Psoas muscle (tissue), 8 donors: ENCODE measurements around the gene SPSB3. TPM values are rescaled to one million over a fixed set of nuclear protein-coding genes. Genes with fewer than 3 reads are reported as not detected.

Experiments used
- ATAC-seq, 4 donors: fragments of 200-7000 bp; cut with Tn5 transposase; one replicate each; pipeline ENCODE4 v1.9.1; 2020; ENCODE audit warnings: moderate library complexity in 3 of 4, mild to moderate bottlenecking in 2 of 4
- DNase-seq, 2 donors: peaks; one replicate each; pipeline ENCODE4 v3.0.0-alpha.2; 2020
- H3K27ac ChIP-seq: fragments of 200-600 bp; one replicate; pipeline ENCODE4 v1.8.0; 2022
- H3K27me3 ChIP-seq, 3 donors: fragments of 200-600 bp in 1 of 3; one replicate each; pipeline versions ENCODE4 v1.6.1 to v1.8.0; 2013 to 2022; ENCODE audit warnings: low read length in 2 of 3, mild to moderate bottlenecking in 2 of 3, moderate library complexity in 1 of 3; ENCODE audit not compliant: insufficient read depth in 3 of 3
- H3K36me3 ChIP-seq, 2 donors: fragments of 200-600 bp in 1 of 2; one replicate each; pipeline versions ENCODE4 v1.6.1 to v1.8.0; 2013 to 2022; ENCODE audit warnings: low read depth in 1 of 2, mild to moderate bottlenecking in 1 of 2, moderate library complexity in 1 of 2; ENCODE audit not compliant: insufficient read depth in 1 of 2
- H3K4me1 ChIP-seq: fragments of 200-600 bp; one replicate; pipeline ENCODE4 v1.8.0; 2022
- H3K4me3 ChIP-seq: fragments of 200-600 bp; one replicate; pipeline ENCODE4 v1.8.0; 2022; ENCODE audit warnings: mild to moderate bottlenecking
- H3K9me3 ChIP-seq: fragments of 200-600 bp; one replicate; pipeline ENCODE4 v1.8.0; 2022
- CTCF ChIP-seq: fragments of 200-600 bp; IDR thresholded peaks from one replicate; pipeline ENCODE4 v1.8.0; 2022; ENCODE audit warnings: antibody characterized with exemption
- WGBS, 3 donors: extraction: QIAGEN DNeasy Blood & Tissue Kit; methylation state at CpG; one replicate each; pipeline versions ENCODE4 v1.1.6 to v1.1.7; 2013; 5-methylcytosine and 5-hydroxymethylcytosine counted together
- intact Hi-C, 2 donors: fragments of 100-400 bp; cut with DNase I; formaldehyde crosslinking; loops; one replicate each; pipeline versions ENCODE4 v1.11.0 to v1.14.2; 2022
- polyA plus RNA-seq, 3 donors: library from polyadenylated mRNA; stranded (reverse); fragments of 200-250 nt; gene quantifications; one replicate each; pipeline ENCODE4 v1.2.3, GENCODE V29; 2013
- total RNA-seq, 4 donors: library from RNA; stranded (reverse); fragmentation: NEBNext Ultra II Directional in 2 of 4; extraction: Animal tissue kit (Norgen Biotek cat#: 25700) in 2 of 4; gene quantifications; one replicate each; pipeline versions ENCODE4 v1.2.1 to v1.2.4, GENCODE V29; 2021 to 2023
- donor health status: healthy with polysubstance abuse.
- donor health status: DM: no; HTN: no; CAD: no; lungs with moderate emphysema.
- donor health status: Bipolar disorder and iron deficiency.
- donor health status: healthy.
- donor health status: DM: yes; HTN: yes; CAD: no.
- donor health status: DM: no; HTN: no; CAD: no.
- donor health status: DM: no; HTN: no; CAD: no.
- donor health status: DM: yes; HTN: yes; CAD: no.

SPSB3 gene
- total and polyA plus RNA-seq, 7 donors: 26.3 to 108 (median 54.9) TPM

GRCh38 chr16:1777375-1778199 is 4.8 kb downstream of the SPSB3 start:
- no peak for TF ChIP-seq CTCF
- 67 to 75% (median 69%) methylated on average over 26 to 36 of the region's 36 CpGs for WGBS, 3 donors
- H3K27ac ChIP-seq: no peak overlapping the region
- no peaks in the 10 kb centered on the region for H3K9me3 ChIP-seq
- ATAC-seq (no peak), DNase-seq (peak; percentile 23 to 57)
- H3K4me1 ChIP-seq: peaks cover 35% of the 10 kb centered on the region
- intact Hi-C loops: loop anchor here in 1 of 2 donors (10.0 kb wide), 1 partner anchor 167 kb away; the partner anchor contains the start of gene MSRB1
- H3K36me3 ChIP-seq: peaks cover 0 to 63% of the 10 kb centered on the region in 2 donors
- no peak overlapping the region for H3K4me3 ChIP-seq
- no peaks in the 10 kb centered on the region for H3K27me3 ChIP-seq

GRCh38 chr16:1776991-1777374 is 5.4 kb downstream of the SPSB3 start:
- Histone ChIP-seq H3K9me3 (no peaks in the 10 kb centered on the region), H3K36me3 (peaks cover 0 to 63% of the 10 kb centered on the region in 2 donors), H3K27ac (no peak overlapping the region), H3K4me3 (no peak overlapping the region), H3K27me3 (no peaks in the 10 kb centered on the region), H3K4me1 (peaks cover 35% of the 10 kb centered on the region)
- DNase-seq (peak; percentile 16 to 46), ATAC-seq (no peak)
- intact Hi-C loops: loop anchor here in 1 of 2 donors (10.0 kb wide), 1 partner anchor 168 kb away; the partner anchor contains the start of gene MSRB1
- WGBS, 3 donors: 75 to 84% (median 82%) methylated on average over 12 to 22 of the region's 22 CpGs
- no peak for TF ChIP-seq CTCF

- Histone ChIP-seq H3K36me3 (peaks cover 0 to 63% of the 10 kb centered on the region in 2 donors), H3K27me3 (no peaks in the 10 kb centered on the region), H3K4me1 (peaks cover 33% of the 10 kb centered on the region), H3K27ac (no peak overlapping the region), H3K4me3 (no peak overlapping the region), H3K9me3 (no peaks in the 10 kb centered on the region)
- TF ChIP-seq CTCF: no peak
- ATAC-seq: no peak
- WGBS, 3 donors: 66 to 79% (median 78%) methylated on average over 13 of the region's 13 CpGs
- no peak for DNase-seq
- intact Hi-C loops: loop anchor here in 1 of 2 donors (10.0 kb wide), 1 partner anchor 168 kb away; the partner anchor contains the start of gene MSRB1
These were observed 5.8 kb downstream of the SPSB3 start for GRCh38 chr16:1776672-1776955.

GRCh38 chr16:1775846-1776671 is 6.3 kb downstream of the SPSB3 start:
- Histone ChIP-seq H3K36me3 (peaks cover 0 to 61% of the 10 kb centered on the region in 2 donors), H3K27ac (no peak overlapping the region), H3K4me3 (no peak overlapping the region), H3K9me3 (no peaks in the 10 kb centered on the region), H3K4me1 (peaks cover 27% of the 10 kb centered on the region), H3K27me3 (no peaks in the 10 kb centered on the region)
- no peak for ATAC-seq
- intact Hi-C loops: loop anchor here in 1 of 2 donors (10.0 kb wide), 1 partner anchor 169 kb away; the partner anchor contains the start of gene MSRB1
- 70 to 75% (median 70%) methylated on average over 26 to 28 of the region's 28 CpGs for WGBS, 3 donors
- peak in 1 of 2 donors; percentile 19 for DNase-seq
- TF ChIP-seq CTCF: no peak
